HK-2 (cell line): ENCODE results near the gene SERPINC1.
A peak's percentile ranks its signal among the peaks of the same experiment; 100 is the strongest.
"Not testable (repeated sequence)": the region's sequence is repeated elsewhere in the genome, so short reads cannot be mapped to it uniquely, and the experiment has no call there.

Experiments used
- DNase-seq: peaks from one replicate; pipeline ENCODE4 v3.0.0-alpha.2; 2018; ENCODE audit not compliant: unreplicated experiment

Gene SERPINC1

DNA sequence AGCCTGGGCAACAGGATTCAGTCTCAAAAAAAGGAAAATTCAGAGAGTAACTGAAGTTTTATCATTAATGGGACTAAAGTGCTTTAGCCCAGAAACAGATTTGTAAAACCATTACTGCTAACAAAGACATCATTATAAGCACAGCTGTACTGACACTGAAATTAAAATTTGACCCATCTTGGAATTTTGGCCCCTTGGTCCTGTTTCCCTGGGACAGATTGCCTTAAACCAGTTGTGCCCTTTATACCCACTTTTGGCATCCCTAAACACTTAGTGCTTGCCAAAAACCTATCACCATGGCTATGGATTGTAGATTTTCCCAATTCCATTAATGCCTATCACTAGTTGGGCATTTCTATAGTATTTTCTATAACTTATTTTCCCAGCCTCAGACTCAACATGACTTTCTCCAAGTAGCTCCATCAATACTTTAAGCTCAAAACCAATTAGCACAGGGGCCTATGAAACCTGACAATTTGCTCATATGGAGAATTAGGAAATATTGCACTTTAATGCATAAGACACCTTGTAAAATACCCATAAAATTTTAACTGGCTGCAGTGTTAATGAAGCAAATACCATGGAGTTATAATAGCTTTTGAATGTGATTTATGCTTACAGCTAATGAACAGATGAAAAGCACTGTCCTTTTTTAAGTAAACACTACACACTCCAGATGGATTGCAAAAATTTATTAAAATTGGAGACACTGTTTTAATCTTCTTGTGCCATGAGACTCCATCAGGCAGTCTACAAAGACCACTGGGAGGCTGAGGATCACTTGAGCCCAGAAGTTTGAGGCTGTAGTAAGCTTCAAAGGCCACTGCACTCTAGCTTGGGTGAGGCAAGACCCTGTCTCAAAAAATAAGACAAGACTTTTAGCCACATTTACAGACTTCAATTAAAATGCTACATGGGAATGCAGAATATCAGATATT is 53.6 kb downstream of the SERPINC1 start:
- no peak for DNase-seq

DNA sequence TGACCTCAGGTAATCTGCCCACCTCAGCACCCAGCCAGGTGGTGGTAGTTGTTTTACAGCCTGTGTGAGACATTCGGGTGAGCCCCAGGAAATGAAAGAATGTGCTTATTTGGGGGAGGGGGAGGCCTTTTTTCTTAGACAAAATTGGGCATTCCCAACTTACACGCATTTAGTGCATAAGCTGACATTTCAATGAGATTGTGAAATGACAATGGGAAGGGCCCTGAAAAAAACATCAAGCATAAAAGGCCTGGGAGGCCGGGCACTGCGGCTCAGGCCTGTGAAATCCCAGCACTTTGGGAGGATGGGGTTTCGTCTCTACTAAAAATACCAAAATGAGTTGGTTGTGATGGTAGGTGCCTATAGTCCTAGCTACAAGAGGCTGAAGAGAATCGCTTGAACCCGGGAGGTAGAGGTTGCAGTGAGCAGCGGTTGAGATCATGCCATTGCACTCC is 54.3 kb downstream of the SERPINC1 start:
- no peak for DNase-seq

- DNase-seq = peak; percentile 71
Observed at GRCh38 chr1:173862146-173862768, 54.9 kb downstream of the SERPINC1 start.

GRCh38 chr1:173861731-173862145 is 55.4 kb downstream of the SERPINC1 start:
- DNase-seq = peak; percentile 65

GRCh38 chr1:173860065-173860464 is 57.1 kb downstream of the SERPINC1 start:
- no peak for DNase-seq

DNA sequence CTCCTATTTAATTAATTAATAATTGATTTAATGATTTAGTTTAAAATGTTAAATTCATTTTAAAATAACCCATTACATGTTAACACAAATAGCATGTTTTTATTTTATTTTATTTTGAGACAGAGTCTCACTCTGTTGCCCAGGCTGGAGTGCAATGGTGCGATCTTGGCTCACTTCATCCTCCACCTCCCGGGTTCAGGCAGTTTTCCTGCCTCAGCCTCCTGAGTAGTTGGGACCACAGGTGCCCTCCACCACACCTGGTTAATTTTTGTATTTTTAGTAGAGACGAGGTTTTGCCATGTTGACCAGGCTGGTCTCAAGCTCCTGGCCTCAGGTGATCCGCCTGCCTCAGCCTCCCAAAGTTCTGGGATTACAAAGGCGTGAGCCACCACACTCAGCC is 57.6 kb downstream of the SERPINC1 start:
- DNase-seq = not testable (repeated sequence)

DNA sequence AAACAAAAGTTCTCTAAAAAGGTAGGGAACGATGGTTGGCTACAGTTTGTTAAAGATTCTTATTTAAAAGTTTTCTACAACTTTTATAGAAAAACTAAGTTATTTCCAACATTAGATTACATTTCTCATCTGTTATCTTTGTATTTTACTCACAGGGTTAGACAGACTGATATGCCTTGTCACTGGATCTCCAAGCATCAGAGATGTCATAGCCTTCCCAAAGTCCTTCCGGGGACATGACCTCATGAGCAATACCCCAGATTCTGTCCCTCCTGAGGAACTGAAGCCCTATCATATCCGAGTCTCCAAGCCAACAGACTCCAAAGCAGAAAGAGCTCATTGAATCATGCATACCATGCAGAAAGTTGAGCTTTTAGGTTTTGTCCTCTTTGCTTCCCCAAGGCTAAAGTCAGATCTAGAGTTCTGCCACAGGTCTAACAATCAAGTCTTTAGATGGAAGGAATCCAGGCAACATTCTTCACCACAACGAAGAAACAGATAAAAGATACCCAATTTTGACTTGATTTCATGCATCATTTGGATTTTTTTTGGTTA is 59.7 kb downstream of the SERPINC1 start:
- DNase-seq = no peak

GRCh38 chr1:173856903-173857302 is 60.2 kb downstream of the SERPINC1 start:
- no peak for DNase-seq

DNA sequence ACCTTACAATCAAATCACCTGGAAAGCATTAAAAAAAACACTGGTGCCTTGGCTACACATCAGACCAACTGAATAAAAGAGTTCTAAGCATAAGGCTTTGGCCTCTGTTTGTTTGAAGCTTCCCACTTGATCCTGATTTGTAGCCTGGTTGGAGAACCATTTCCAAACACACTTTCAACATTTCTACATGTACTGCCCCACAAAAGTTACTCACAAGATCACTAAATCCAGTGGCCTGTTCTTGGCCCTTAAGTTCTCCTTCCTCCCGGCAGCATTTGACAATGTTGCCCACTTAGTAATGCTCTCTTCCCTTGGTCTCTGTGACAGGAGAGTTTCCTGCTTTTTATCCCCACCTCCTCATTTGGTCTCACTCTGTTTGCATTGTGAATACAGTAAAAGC is 61.1 kb downstream of the SERPINC1 start:
- no peak for DNase-seq
